ENCODE data around the gene IFI30.
"Not testable (repeated sequence)": the region's sequence is repeated elsewhere in the genome, so short reads cannot be mapped to it uniquely, and the experiment has no call there.

IFI30 gene

DNA sequence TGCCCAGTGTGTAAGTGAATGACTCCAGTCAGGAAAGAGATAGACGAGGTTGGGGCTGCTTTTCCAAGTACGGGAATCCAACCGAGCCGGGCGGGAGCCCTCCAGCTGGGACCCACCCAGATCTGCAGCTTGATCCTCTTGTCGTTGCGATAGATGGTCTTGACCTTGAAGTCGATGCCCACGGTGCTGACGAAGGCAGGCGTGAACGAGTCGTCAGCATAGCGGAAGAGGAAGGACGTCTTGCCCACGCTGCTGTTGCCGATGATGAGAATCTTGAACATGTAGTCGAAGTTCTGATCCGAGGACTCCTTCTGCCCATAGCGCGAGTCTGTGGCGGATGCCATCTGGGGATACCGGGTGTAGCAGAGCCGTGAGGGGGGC is 28.8 kb downstream of the IFI30 start:
- DNase-seq (ENCODE audit: insufficient read length, low spot score): no peak

DNA sequence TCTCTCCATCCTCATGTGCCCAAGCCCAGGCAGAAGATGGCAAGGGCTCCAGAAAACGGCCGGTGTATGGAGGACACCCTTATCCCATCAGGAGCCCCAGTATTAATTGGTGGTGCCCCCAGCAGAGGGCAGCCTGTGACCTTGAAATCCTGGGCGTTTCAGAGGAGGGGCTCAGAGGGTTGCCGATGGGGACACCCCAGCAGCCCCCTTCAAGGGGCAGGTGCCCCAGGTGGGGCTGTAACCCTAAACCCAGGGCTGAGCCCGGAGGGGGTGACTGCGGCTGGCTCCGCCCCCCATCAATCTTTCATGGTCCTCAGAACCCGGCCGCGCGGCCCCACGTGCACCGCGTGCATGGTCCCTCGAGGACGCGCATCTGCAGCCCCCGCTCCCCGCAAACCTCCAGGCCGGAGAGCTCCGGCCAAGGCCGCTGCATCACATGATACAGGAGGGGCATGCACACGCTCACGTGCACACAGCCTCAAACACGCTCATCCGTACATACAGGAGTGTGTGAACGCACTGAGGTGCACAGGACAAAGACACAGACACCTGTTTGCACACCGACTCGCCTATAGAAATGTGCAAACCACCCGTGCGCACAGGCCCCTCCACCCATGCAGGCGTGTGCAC is 29.3 kb downstream of the IFI30 start:
- no peak for FAIRE-seq
- no peak for DNase-seq (ENCODE audit: insufficient read length, low spot score)

More for the DNA sequence above, 28.8 kb downstream of the IFI30 start:
- no peak for FAIRE-seq

DNA sequence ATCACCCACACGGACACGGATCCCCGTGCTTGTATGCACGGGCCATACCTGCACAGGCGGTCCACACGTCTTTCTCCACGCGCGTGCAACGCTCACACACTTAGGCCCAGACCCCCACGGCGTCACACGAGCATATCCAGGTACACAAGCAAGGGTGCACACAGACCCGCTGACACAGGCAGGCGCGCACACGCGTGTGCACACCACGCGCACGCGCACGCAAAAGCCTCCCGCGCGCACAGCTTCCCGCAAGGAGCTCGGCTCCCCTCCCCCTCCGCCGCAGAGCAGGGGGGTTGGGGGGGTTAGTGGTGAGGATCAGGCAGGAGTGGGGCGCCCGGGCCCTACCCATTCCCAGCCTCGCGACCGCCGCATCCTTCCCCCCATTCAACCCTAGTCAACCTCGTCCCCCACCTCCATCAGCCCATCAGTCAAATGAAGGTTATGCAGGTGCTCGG is 29.8 kb downstream of the IFI30 start:
- DNase-seq (ENCODE audit: insufficient read length, low spot score) (no peak), FAIRE-seq (peak; percentile 18)

DNA sequence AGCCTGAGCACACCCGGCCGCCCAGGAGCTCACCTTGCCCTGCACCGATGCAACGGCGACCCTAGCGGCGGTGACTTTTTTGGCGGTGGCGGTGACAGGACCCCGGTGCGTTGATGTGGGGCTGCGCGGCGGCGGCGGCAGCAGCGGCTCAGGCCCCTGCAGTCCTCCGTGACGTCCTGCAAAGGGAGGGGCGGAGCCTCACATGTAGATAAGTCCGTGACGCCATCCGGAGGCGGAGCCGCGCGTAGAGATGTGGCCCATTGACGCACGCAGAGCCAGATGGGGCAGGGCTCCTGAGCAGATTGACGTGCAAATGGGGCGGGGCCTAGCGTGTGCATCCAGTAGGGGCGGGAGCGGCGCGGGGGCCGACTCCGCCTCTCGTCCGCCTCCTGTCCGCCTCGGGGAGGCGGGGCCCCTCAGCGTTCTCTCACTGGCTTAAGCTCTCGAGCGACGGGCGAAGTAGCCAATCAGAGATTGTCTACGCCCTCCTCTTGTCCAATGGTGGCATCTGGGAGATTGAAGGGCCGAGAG is 30.3 kb downstream of the IFI30 start, which contains the start of gene RAB3A:
RAB3A (minus strand) TSS at position 180 of the 531 bp plus-strand sequence. CDS start 1,302 bp downstream, outside the sequence.
- DNase-seq (ENCODE audit: insufficient read length, low spot score): peak; percentile 99
- FAIRE-seq: peak; percentile 99

DNA sequence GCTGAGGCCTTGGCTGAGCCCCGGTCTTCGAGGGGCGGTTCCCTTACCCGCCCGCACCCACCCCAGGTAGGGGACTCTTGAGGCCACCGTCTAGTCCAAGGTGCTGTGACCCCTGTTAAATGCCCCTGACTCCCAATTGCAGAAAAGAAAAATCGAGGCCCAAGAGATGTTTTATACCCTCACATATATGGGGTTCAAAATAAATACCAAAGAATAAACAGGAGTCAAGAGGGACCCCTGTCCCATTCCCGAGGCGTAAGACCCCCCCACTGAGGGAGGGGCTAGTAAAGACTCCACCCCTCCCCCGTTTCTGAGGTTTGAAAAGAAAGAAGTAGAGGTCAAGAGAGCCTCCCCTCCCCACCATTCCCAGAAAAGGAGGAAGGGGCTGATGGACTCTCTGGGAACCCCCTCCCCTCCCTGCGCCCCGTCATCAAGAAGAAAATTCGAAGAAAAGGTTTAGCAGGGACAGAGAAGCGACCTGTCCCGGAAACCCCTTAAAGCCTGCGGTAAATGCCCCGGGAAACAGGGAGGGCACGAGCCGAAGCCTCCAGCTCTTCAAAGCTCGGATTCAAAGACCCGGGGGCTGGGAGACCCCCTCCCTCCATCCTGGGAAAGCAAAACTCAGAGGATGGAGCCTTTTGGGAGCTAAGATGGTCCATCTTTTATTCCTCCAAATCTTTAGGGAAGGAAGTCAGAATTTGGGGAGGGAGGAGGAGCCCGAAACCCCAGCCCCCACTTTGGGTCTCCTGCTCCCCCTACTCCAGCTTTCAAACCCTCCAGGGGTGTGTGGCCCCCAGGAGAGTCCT is 31.0 kb downstream of the IFI30 start:
- no peak for DNase-seq (ENCODE audit: insufficient read length, low spot score)
- peak; percentile 28 for FAIRE-seq

DNA sequence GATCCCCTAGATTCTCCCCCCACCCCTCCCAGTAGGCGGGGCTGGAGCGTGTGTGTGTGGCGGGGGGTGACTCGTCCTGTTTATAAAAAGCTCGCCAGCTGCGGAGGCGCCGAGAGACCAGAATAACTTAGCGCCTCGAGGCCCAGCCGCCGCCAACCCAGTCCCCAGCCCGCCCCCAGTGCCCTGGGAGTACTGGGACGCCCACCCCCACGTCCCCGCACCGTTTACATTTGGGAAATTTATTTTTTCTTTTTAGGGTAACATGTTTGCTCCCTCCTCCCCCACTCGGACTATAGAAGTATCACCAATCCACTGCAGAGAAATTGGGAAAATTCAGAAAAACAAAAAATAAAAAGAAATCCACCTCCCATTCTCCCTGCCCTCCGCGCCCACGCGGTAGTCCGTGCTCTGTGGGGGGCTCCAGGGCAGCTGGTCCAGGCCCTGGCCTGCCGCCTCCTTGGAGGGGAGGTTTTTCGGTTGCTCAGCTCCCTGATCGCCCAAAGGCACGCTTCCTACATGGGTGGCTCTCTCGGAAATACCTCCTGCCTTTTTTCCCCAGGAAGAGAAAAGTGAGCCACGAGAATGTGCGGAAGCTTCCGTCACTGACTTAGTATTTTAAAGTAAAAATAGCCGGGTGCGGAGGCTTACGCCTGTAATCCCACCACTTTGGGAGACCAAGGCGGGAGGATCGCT is 31.7 kb downstream of the IFI30 start:
- FAIRE-seq: no peak
- no peak for DNase-seq (ENCODE audit: insufficient read length, low spot score)

DNA sequence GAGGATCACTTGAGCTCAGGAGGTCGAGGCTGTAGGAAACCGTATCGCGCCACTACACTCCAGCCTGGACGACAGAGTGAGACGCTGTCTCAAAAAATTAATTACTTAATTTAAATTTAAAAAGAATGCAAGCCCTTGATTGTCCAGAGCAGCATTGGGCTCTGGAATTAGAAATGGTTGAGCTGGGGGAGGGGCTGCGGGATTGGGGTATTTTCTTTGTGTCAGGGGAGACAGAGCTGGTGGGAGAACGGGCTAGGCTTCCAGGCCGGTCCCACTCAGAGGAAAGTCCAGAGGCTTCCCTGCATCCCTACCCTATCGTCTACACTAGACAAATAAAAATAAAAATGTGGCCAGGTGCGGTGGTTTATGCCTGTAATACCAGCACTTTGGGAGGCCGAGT is 32.4 kb downstream of the IFI30 start:
- DNase-seq (ENCODE audit: insufficient read length, low spot score) (no peak), FAIRE-seq (no peak)

DNA sequence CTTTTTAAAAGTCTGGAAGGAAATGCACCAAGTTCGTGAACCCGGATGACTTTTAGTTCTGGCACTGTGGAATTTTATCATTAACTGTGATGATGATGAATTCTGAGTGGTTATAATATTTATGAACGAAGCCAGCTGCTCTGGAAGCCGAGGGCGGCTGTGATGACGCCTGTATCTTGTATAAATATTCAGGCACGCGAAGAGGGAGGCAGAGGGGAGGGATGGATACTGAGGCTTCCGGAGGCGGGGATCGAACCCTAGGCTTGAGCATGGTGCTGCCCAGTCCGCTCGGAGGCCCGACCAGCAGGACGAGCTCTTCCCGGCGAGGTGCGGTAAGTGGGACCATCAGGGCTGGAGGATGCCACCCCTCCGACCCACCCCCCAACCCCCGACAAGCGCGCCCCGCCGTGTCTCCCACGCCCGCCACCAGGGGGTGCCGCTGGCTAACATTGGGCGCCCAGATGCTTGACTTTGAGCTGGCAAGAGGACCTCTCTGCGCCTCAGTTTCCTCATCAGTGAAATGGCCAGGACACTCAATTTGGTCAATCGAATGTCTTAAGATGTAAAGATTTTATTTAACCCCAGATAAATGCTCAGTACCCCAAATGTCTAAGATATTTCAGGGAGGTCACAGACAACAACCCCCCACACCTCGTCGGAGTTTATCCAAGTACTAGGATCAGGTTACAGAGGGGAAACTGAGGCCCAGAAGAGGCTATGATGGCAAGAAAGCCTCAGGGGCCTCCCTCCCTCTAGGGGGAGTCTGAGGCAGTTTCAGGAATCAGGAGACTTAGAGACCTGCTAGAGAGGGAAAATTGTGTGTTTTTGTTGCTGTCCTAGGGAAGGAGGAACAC is 34.7 kb downstream of the IFI30 start:
- FAIRE-seq (no peak), DNase-seq (ENCODE audit: insufficient read length, low spot score) (no peak)

DNA sequence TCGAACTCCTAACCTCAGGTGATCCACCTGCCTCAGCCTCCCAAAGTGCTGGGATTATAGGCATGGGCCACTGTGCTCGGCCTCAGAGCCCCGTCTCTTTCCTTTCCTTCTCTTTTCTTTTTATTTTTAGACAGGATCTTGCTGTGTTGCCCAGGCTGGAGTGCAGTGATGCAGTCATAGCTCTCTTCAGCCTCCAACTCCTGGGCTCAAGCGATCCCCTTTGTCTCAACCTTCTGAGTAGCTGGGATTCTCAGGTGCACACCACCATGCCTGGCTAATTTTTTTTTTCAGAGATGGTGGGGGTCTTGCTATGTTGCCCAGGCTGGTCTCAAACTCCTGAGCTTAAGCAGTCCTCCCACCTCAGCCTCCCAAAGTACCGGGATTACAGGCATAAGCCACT is 36.3 kb downstream of the IFI30 start:
- DNase-seq (ENCODE audit: insufficient read length, low spot score); FAIRE-seq: not testable (repeated sequence)

DNA sequence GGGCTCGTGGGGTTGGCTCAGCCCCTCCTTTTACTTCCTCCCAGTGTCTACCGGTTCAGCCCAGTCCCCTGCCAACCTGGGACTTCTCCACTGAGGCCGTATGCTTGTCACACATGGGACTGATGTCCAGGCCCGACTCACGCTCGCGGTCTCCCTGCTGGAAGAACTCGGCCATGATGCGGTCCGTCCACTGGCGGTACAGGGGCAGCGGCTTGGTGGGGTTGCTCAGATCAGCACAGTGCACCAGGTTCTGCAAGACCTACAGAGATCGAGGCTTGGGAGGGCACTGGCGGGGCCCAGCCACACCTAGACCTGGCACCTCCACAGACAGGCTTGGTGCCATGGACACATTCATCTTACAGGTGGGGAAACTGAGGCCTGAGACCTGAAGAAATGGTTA is 38.1 kb downstream of the IFI30 start:
- no peak for FAIRE-seq
- no peak for DNase-seq (ENCODE audit: insufficient read length, low spot score)

DNA sequence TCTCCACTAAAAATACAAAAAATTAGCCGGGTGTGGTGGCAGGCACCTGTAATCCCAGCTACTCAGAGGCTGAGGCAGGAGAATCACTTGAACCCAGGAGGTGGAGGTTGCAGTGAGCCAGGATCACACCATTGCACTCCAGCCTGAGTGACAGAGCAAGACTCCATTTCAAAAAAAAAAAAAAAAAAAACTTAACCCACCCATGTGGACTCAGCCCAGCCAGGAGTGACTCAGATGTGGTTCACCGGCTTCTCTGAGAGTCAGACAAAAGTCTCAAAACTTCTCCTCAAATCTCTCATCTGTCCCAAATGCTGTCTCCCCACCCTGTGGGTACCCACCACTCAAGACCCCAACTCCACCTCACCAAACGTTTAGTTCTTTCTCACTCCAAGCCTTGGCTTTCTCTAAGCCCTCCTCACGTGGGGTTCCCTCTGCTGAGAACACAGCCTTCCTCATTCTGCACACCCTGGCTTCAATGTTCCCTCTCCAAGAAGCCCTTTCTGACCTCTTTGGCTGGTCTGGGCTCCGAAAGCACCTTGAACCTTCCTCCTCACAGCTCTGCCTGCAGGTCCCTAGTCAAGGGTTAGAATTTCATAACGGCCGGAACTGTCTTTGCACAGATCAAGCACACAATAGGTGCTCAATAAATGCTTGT is 41.3 kb downstream of the IFI30 start:
- DNase-seq (ENCODE audit: insufficient read length, low spot score) (no peak), FAIRE-seq (no peak)

DNA sequence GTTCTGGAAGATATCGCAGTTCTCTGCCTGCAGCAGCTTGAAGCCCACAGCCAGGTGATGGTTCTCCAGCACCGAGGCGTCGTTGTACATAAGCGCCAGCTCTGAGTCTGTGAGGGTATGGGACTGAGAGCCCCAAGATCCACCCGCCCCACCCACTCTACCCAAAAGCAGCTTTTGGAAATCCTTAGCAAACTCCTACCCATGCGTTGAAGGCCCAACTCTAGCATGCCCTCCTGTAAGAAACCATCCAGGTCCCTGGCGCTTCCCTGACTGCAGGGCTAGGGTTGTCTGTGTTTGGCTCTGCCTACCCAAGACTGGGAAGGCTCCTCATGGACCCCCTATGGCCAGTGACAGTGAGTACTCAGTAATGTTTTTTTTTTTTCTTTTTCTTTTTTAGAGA is 43.2 kb downstream of the IFI30 start:
- DNase-seq (ENCODE audit: insufficient read length, low spot score) (no peak), FAIRE-seq (no peak)

DNA sequence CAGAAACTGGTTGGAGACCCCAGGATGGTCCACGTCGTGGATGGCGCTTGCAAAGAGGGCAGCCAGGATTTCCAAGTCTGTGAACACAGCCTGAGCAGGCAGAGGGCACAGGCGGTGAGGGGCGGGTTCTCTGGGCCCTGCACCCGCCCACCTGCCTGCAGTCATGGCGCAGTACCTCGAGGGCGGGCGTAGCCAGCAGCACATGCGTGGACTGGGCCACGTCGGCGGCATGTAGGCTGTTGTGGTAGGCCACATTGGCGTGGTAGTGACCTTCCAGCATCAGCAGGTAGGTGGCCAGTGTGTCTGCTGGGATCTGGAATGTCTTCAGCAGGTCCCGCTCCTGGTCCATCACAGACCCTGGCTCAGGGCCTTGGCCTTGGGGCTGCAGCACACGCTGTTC is 44.5 kb downstream of the IFI30 start:
- no peak for DNase-seq (ENCODE audit: insufficient read length, low spot score)
- FAIRE-seq: no peak

DNA sequence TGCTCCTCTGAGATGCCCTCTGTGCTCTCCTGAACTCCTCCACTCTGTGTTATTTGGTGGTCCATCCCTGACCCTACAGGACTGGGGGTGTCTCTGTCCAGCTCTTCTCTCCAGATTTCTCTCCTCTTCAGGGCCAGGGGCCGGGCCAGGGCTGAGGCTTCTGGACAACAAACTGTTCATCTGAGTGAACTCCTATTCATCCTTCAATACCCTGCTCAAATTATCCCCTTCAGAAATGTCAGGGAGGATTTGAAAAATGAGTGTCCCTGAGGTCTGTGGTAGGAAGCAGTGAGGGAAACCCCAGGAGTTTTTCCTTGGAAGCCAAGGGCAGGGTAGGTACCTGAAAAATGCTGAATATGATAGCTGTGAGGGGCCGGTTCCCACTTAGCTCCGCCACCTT is 45.0 kb downstream of the IFI30 start:
- no peak for FAIRE-seq
- no peak for DNase-seq (ENCODE audit: insufficient read length, low spot score)

DNA sequence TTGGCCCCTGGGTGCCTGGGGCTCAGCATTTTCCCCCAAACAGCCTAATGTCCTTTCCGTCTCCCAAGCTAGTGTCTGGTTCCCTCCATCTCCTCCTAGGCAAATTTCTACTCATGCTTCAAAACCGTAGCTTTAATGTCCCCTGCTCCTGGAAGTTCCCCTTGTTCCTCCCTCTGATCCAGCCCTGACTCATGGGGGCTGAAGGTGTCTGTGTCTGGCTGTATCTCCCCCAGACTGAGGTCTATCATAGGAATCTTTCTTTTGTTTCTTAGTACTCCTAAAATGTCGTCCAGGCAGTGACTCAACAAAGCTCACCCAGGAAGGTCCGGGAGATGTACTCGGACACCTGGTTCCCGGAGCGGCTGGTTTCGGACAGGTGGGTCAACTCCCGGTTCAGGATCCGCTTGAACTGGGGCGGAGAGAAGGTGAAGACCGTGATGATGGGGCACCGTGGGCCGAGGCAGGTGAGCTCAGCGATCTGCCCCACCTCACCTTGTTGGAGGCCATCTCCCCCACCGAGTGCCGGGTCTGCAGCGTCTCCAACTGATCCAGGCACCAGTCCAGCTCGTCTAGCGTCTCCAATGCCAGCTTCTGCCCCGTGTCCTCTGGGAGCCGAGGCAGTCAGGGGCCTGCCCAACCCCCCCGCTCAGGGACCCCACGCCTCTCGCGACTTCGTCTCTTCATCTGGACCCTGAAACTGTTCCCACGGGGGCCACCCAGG is 46.5 kb downstream of the IFI30 start:
- FAIRE-seq: no peak

DNA sequence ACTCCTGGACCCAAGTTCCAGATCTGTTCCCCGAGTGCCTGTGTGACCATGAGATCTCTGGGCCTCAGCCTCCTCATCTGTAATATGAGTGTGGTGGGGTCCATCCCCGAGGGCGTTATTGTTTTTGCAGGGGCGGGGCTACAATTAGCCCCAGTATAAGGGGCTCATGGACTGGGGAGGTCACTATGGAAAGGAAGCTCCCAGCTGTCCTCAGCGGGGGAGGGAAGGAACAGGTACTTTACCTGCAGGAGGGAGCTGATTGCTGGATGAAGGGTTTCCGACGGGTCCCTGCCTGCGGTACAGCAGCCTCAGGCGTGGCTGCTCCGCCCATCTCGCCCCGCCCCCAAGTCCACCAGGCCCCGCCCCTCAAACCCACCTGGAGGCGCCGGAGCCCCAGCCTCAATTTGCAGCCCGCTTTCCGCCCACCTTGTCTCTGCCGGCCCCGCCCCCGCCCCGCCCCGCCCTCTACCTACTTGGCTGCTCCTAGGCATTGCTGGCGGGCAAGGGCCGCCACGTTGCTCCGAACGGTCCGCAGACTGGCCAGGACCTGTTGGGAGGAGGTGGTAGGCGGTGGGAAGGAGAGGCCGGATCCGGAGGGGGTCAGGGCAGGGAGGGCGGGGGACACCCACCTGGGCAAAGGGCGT is 47.1 kb downstream of the IFI30 start:
- DNase-seq (ENCODE audit: insufficient read length, low spot score): no peak
- FAIRE-seq: no peak

More for the DNA sequence above, 46.5 kb downstream of the IFI30 start:
- DNase-seq (ENCODE audit: insufficient read length, low spot score): no peak

DNA sequence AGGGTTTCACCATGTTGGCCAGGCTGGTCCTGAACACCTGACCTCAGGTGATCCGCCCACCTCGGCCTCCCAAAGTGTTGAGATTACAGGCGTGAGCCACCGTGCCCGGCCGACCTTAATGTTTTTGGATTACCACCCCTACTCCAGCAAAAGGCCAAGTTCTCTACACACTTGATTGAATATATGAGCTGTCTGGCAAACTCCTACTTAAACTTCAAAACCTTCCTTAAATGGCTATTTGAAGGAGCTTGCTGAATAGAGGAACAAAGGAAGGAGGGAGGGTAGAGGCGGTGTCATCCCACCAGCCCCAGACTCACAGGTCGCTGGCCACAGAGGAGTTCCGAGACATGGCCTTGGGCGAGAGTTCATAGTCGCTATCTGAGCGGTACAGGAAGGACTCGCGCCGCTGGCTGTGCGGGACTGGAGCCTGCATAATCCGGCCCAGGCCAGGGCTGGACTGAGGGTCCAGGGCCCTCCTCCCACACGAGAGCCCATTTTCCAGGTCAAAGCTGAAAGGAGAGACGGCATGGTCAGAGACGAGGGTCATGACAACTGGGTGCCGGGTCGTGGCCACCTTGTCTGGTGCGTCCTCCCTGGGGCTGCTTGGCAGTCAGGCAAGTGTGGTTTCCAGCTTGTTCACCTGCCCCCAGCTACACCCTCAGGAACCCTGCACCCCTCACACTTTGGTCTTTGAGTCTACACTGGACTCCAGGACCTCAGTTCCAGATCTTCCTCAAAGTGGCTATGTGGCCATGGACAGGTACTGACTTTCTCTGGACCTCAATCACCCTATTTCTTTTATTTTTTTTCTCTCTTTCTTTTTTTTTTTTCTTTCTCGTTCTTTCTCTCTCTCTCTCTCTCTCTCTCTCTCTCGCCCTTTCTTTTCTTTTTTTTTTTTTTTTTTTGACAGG is 48.5 kb downstream of the IFI30 start:
- DNase-seq (ENCODE audit: insufficient read length, low spot score): no peak
- FAIRE-seq: no peak

Data from GM19239 (cell line).